AG09309 (cell line): ENCODE results near the gene PHF12.
"Not testable (repeated sequence)": the region's sequence is repeated elsewhere in the genome, so short reads cannot be mapped to it uniquely, and the experiment has no call there.

Source experiments
- DNase-seq: peaks from one replicate; pipeline ENCODE4 v3.0.0-alpha.2; 2010; ENCODE audit warnings: low read depth
- H3K4me3 ChIP-seq: 2 replicates; pipeline ENCODE4 v1.5.1; 2011; ENCODE audit warnings: mild to moderate bottlenecking, low read depth, low read length, moderate library complexity; ENCODE audit not compliant: control insufficient read depth
- TF ChIP-seq, protein P1 (sequence below): IDR thresholded peaks from 2 replicates; pipeline ENCODE4 v1.5.1; 2011; ENCODE audit warnings: mild to moderate bottlenecking, low read depth, low read length, inconsistent platforms; ENCODE audit not compliant: insufficient read depth, control insufficient read depth; ENCODE audit errors: missing control alignments

The PHF12 gene

GRCh38 chr17:28882154-28882895, 69.0 kb downstream of the PHF12 start:
- TF ChIP-seq, protein P1, sequence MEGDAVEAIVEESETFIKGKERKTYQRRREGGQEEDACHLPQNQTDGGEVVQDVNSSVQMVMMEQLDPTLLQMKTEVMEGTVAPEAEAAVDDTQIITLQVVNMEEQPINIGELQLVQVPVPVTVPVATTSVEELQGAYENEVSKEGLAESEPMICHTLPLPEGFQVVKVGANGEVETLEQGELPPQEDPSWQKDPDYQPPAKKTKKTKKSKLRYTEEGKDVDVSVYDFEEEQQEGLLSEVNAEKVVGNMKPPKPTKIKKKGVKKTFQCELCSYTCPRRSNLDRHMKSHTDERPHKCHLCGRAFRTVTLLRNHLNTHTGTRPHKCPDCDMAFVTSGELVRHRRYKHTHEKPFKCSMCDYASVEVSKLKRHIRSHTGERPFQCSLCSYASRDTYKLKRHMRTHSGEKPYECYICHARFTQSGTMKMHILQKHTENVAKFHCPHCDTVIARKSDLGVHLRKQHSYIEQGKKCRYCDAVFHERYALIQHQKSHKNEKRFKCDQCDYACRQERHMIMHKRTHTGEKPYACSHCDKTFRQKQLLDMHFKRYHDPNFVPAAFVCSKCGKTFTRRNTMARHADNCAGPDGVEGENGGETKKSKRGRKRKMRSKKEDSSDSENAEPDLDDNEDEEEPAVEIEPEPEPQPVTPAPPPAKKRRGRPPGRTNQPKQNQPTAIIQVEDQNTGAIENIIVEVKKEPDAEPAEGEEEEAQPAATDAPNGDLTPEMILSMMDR, result no peak
- no peak overlapping the region for H3K4me3 ChIP-seq
- no peak for DNase-seq

DNA sequence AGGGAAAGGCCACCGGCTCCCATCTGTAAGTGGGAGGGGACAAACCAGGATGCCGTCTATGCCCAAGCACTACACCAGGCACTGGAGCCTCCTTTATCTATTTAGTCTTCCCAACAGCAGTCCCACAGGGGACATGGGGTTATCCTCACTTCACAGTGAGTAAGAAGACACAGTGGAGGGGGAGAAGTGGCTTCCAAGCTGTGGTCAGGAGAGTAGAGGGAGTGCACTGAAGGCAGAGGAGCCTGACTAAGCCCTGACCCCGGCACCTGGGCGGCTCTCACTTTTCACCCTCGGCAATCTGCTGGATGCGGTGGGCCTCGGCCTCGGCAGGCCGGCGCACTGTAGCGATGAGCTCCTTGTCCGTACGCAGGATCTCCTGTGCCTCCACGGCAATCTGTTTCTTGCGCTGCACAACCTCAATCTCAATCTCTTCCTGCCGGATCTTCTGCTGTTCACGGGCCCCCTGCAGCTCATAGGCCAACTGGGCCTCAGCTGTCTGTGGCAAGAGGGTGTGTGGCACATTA, 69.7 kb downstream of the PHF12 start:
- TF ChIP-seq, protein P1, result no peak
- DNase-seq, result no peak
- no peak overlapping the region for H3K4me3 ChIP-seq

DNA sequence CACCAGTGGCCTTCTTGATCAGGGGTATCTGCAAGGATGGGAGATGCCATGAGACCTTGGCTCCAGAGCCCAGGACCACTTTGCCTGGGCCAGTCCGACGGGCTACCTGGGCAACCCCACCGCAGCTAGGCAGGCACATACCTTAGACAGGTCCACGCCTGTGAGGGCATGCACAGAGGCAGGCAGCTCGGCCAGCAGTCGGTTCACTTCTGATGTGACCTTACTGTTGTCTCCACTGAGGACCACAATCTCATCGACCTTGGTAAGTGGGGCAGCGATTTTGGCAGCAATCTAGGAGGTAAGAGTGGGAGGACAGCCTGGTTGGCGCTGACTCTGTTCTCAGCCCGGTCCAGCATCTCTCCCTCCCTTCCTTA, 70.8 kb downstream of the PHF12 start:
- TF ChIP-seq, protein P1, result no peak
- DNase-seq, result no peak
- no peak overlapping the region for H3K4me3 ChIP-seq

DNA sequence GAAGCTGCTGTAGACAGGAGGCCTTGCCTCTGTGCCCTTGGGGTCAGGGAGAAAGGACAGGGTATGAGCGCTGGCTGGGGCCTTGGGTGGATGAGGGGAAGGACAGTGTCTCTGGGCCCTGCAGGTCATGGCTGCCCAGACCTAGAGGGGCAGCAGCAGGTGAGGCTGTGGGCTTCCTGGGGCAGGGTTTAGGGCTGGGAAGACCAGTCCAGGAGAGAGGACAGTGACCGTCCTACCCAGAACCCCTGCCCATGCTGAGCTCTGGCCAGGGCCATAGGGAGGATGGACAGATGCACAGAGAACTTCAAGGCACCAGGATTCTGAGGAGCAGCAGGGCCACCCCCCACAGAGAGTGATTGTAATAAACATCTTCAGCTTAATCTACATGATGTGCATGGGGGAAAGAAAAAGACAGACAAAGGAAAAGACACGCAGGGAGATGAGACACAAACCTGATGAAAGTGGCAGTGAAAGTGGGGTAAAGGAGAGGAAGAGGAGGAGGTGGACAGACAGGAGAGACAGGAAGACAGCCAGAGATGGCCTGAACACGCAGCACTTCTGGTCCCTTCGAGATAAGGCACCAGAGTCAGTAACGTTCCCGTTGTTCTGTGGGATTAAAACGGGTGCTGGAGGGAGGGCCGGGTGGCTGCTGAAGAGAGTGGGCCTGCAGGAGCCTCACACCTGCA, 71.3 kb downstream of the PHF12 start:
- DNase-seq, result no peak
- H3K4me3 ChIP-seq, result no peak overlapping the region
- TF ChIP-seq, protein P1, result no peak

DNA sequence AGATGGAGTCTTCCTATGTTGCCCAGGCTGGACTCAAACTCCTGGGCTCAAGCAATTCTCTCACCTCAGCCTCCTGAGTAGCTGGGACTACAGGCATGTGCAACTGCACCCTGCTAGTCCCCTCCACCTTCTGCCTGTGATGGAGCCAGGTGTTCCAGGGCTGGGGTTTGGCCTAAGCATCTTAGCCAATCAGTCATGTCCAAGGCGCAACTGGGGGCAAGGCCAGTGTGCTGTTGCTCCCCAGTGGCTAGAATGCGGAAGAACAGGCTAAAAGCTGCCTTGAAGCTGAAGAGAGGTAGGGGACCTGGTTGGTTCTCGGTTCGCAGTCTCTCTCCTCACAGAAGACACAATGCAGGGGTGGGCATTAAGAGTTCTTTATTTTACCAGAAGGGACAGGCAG, 72.3 kb downstream of the PHF12 start:
- TF ChIP-seq, protein P1, result peak; percentile 48
- H3K4me3 ChIP-seq, result no peak overlapping the region
- no peak for DNase-seq

GRCh38 chr17:28878158-28878910, 73.0 kb downstream of the PHF12 start:
- no peak for DNase-seq
- TF ChIP-seq, protein P1, result no peak
- H3K4me3 ChIP-seq, result no peak overlapping the region

- H3K4me3 ChIP-seq, DNase-seq: not testable (repeated sequence)
Measured at GRCh38 chr17:28877150-28877711, 74.1 kb downstream of the PHF12 start.
